Activated CD4-positive, alpha-beta T cell treated with anti-CD3 and anti-CD28 coated beads, Interleukin-2, amount 10 ng/mL, durations not matched to agents 7 days and 5 days (primary cell): ENCODE results near the gene AKAP12. TPM values are rescaled to one million over a fixed set of nuclear protein-coding genes. Genes with fewer than 3 reads are reported as not detected.
"Not testable (repeated sequence)": the region's sequence is repeated elsewhere in the genome, so short reads cannot be mapped to it uniquely, and the experiment has no call there.

Experiments
- CTCF ChIA-PET: fragments of 350-600 bp; sonication (Branson Sonifier 250); formaldehyde crosslinking; loops from one replicate; lab custom pipeline; 2021; ENCODE audit warnings: antibody characterized with exemption; lab: Charles Lee
- POLR2A ChIA-PET: fragments of 350-600 bp; sonication (Branson Sonifier 250); formaldehyde crosslinking; loops from one replicate; lab custom pipeline; 2021; ENCODE audit warnings: antibody characterized with exemption; lab: Charles Lee
- DNase-seq: peaks from one replicate; pipeline ENCODE4 v3.0.0-alpha.2; 2020
- H3K27ac Mint-ChIP-seq: one replicate; pipeline ENCODE4 v1.8.0; 2021; ENCODE audit warnings: mild to moderate bottlenecking, moderate library complexity, mixed read lengths
- H3K27me3 Mint-ChIP-seq: one replicate; pipeline ENCODE4 v1.8.0; 2021; ENCODE audit warnings: mixed read lengths
- H3K36me3 Mint-ChIP-seq: one replicate; pipeline ENCODE4 v1.8.0; 2021; ENCODE audit warnings: low read depth, mixed read lengths
- H3K4me1 Mint-ChIP-seq: one replicate; pipeline ENCODE4 v1.8.0; 2021; ENCODE audit warnings: mixed read lengths
- H3K4me3 Mint-ChIP-seq: one replicate; pipeline ENCODE4 v1.8.0; 2021; ENCODE audit warnings: mild to moderate bottlenecking, moderate library complexity, mixed read lengths
- H3K9me3 Mint-ChIP-seq: one replicate; pipeline ENCODE4 v1.8.0; 2021; ENCODE audit warnings: mixed read lengths
- total RNA-seq, 2 experiments: library from RNA; stranded (reverse); gene quantifications; one replicate each; pipeline ENCODE4 v1.2.3, GENCODE V29; 2021

AKAP12 gene
- total RNA-seq, 2 experiments from 2014 or later, result 0.52 to 0.60 TPM

- POLR2A ChIA-PET, result no interaction called here
- Mint-ChIP-seq H3K4me3 (no peak overlapping the region), H3K27me3 (no peaks in the 10 kb centered on the region), H3K4me1 (peaks cover 43% of the 10 kb centered on the region), H3K9me3 (no peaks in the 10 kb centered on the region), H3K27ac (peak overlapping the region; percentile 92), H3K36me3 (peaks cover 36% of the 10 kb centered on the region)
- CTCF ChIA-PET, result interaction anchor here (1.1 to 1.8 kb wide), 2 partner anchors 14 to 15 kb away, joined by 3 to 5 read pairs; no protein-coding TSS in a partner anchor
- no peak for DNase-seq
These were observed 130.8 kb downstream of the AKAP12 start for GRCh38 chr6:151370509-151371078.

GRCh38 chr6:151372164-151372563 lies 132.4 kb downstream of the AKAP12 start:
- ChIA-PET POLR2A (no interaction called here), CTCF (interaction anchor here (1.0 to 1.4 kb wide), 3 partner anchors 14 to 23 kb away, joined by 3 to 4 read pairs (median 3); no protein-coding TSS in a partner anchor)
- Mint-ChIP-seq H3K4me3 (peak overlapping the region; percentile 39), H3K27me3 (no peaks in the 10 kb centered on the region), H3K4me1 (peaks cover 58% of the 10 kb centered on the region), H3K36me3 (peaks cover 29% of the 10 kb centered on the region), H3K27ac (peak overlapping the region; percentile 92), H3K9me3 (no peaks in the 10 kb centered on the region)
- peak; percentile 24 for DNase-seq

DNA sequence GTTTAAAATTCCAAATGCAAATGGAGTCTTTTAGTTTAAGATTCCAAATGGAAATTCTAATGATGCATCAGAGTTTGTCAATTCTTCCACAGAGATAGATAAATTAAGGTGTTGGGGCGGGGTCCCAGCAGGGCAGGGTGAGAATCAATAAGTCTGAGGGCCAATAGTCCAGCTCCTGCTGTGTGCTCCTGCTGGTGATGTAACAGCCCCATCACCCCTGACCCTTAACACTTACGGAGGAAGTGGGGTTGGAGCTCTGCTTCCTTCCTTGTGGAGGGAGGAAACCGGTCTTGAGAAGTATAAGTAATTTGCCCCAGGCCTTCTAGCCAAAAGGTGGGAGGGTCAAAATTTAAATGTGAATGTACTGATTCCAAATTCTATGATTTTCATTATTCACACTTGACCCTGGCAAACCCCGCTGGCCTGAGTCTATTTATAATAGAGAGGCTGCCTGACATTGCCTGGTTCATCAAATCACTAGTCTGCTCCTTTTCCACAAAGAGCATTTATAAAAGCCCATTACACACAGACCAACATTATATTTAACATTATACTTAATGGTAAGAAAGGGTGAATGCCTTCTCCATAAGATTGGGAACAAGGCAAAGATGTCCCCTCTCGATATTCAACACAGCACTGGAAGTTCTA lies 134.4 kb downstream of the AKAP12 start:
- no peaks in the 10 kb centered on the region for H3K27me3 Mint-ChIP-seq
- H3K36me3 Mint-ChIP-seq, result peaks cover 38% of the 10 kb centered on the region
- peak overlapping the region; percentile 69 for H3K4me3 Mint-ChIP-seq
- ChIA-PET CTCF (interaction anchor here (0.6 to 2.7 kb wide), 4 partner anchors 9 to 34 kb away, joined by 3 to 8 read pairs (median 3); no protein-coding TSS in a partner anchor), POLR2A (interaction anchor here (1.0 kb wide), 1 partner anchor 16 kb away, joined by 4 read pairs; no protein-coding TSS in a partner anchor)
- H3K4me1 Mint-ChIP-seq, result peaks cover 72% of the 10 kb centered on the region
- H3K9me3 Mint-ChIP-seq, result no peaks in the 10 kb centered on the region
- no peak for DNase-seq
- H3K27ac Mint-ChIP-seq, result peak overlapping the region; percentile 92

GRCh38 chr6:151375833-151376232 lies 136.1 kb downstream of the AKAP12 start:
- peak overlapping the region; percentile 68 for H3K27ac Mint-ChIP-seq
- peaks cover 86% of the 10 kb centered on the region for H3K4me1 Mint-ChIP-seq
- peaks cover 40% of the 10 kb centered on the region for H3K36me3 Mint-ChIP-seq
- H3K4me3 Mint-ChIP-seq, result peak overlapping the region; percentile 2
- POLR2A ChIA-PET, result no interaction called here
- no peaks in the 10 kb centered on the region for H3K9me3 Mint-ChIP-seq
- DNase-seq, result no peak
- H3K27me3 Mint-ChIP-seq, result no peaks in the 10 kb centered on the region
- CTCF ChIA-PET, result interaction anchor here (2.7 kb wide), 1 partner anchor 14 kb away, joined by 8 read pairs; no protein-coding TSS in a partner anchor

DNA sequence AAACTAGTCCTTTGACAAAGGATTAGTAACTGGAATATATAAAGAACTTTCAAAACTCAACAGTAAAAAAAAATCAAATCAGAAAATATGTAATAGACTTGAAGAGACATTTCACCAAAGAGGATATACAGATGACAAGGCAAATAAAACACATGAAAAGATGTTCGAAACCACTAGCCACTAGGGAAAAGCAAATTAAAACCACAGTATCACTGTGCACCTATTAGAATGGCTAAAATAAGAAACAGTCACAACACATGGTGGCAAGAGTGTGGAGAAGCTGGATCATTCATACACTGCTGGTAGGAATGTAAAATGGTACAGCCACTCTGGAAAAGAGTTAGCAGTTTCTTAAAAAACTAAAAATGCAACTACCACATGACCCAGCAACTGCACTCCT lies 136.7 kb downstream of the AKAP12 start:
- Mint-ChIP-seq H3K4me3 (peak overlapping the region; percentile 2), H3K27ac (peak overlapping the region; percentile 68), H3K9me3 (no peaks in the 10 kb centered on the region), H3K27me3 (no peaks in the 10 kb centered on the region), H3K36me3 (peaks cover 36% of the 10 kb centered on the region), H3K4me1 (peaks cover 86% of the 10 kb centered on the region)
- ChIA-PET CTCF (interaction anchor here (0.7 to 2.7 kb wide), 2 partner anchors 12 to 13 kb away, joined by 3 to 8 read pairs; no protein-coding TSS in a partner anchor), POLR2A (no interaction called here)
- DNase-seq, result no peak

- CTCF ChIA-PET, result interaction anchor here (0.7 kb wide), 1 partner anchor 11 kb away, joined by 3 read pairs; no protein-coding TSS in a partner anchor
- Mint-ChIP-seq H3K9me3 (no peaks in the 10 kb centered on the region), H3K4me1 (peaks cover 86% of the 10 kb centered on the region), H3K36me3 (peaks cover 33% of the 10 kb centered on the region), H3K4me3 (no peak overlapping the region), H3K27me3 (no peaks in the 10 kb centered on the region), H3K27ac (no peak overlapping the region)
- POLR2A ChIA-PET, result no interaction called here
- no peak for DNase-seq
These were observed 137.3 kb downstream of the AKAP12 start for GRCh38 chr6:151377095-151377494.

DNA sequence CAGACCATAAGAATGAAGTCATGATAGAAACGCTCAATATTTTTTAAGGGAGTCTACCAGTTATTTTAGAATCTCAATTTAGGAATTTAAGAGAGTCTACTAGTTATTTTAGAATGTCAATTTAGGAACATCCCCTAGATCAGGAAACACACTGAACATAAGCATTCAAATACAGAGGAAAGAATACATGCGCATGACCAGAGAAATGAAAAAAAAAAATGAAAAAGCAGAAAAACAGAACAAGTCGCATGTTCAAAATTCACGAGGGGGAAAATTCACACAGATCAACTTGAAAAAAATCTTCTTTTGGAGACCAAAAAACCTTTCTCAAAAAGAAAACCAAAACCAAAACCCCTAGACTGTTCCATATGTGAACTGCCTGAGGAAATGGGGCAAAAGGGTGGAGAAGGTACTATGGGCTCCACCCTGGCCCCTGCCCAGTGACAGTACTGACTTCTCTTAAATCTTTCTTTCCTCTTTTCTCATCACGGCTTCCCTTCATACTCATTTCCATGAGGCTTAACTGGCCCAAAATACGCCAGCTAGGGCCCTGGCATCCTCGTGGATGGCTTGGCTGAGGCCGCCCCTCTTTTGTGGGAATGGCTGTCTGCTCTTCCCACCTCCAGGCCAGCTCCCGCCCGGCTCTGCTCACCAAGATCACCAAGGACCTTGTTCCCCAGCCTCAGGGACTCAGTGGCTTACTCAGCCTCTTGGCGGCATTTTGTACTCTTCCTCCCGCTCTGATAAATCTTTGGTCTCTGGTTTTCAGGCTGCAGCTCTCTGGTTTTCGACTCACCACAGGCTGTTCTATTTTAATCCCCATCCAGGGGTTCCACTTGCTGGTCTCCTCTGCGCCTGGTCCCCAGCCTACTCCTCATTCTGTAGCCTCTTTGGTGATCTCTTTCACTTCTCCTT lies 140.4 kb downstream of the AKAP12 start:
- Mint-ChIP-seq H3K36me3 (peaks cover 44% of the 10 kb centered on the region), H3K4me1 (peaks cover 76% of the 10 kb centered on the region), H3K27ac (peak overlapping the region; percentile 97), H3K9me3 (no peaks in the 10 kb centered on the region), H3K27me3 (no peaks in the 10 kb centered on the region), H3K4me3 (peak overlapping the region; percentile 75)
- ChIA-PET CTCF (interaction anchor here (1.6 kb wide), 1 partner anchor 10 kb away, joined by 3 read pairs; no protein-coding TSS in a partner anchor), POLR2A (no interaction called here)
- peak; percentile 55 for DNase-seq

DNA sequence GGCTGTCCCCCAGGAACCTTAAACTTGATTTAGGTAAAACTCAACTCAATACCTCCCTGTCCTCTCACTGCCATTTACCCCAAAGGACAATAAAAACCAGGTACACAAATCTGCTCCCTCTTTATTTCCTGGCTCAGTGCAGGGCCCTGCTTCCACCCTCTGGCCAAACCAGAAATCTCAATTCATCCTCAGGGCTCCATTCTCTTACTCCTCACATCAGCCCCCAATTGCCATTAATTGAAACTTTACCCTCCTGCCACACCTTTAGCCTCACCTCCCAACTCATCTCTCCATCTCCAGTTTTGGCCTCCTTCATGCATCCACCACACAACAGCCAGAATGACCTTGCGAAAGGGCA lies 141.1 kb downstream of the AKAP12 start:
- H3K9me3 Mint-ChIP-seq, result no peaks in the 10 kb centered on the region
- CTCF ChIA-PET, result no interaction called here
- POLR2A ChIA-PET, result no interaction called here

DNA sequence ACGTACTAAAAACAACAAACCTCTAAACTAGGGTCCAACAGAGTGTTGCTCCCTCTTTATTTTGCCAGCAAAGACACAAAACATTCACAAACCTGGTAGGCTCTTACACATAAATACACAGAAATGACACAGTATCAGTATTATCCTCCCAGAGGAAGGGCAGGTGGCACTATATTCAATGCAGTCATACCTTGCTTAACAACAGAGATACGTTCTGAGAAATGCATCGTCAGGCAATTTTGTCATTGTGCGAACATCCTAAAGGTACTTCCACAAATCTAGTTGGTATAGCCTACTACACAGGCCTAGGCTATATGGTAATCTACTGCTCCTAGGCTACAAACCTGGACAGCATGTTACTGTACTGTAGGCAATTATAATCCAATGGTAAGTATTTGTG lies 142.0 kb downstream of the AKAP12 start:
- no peak for DNase-seq
- peaks cover 51% of the 10 kb centered on the region for H3K36me3 Mint-ChIP-seq
- H3K9me3 Mint-ChIP-seq, result no peaks in the 10 kb centered on the region
- peak overlapping the region; percentile 97 for H3K27ac Mint-ChIP-seq
- no peaks in the 10 kb centered on the region for H3K27me3 Mint-ChIP-seq
- ChIA-PET POLR2A (no interaction called here), CTCF (no interaction called here)
- peak overlapping the region; percentile 33 for H3K4me3 Mint-ChIP-seq
- peaks cover 72% of the 10 kb centered on the region for H3K4me1 Mint-ChIP-seq

More for the DNA sequence above, 141.1 kb downstream of the AKAP12 start:
- DNase-seq, result no peak
- peak overlapping the region; percentile 75 for H3K4me3 Mint-ChIP-seq
- H3K4me1 Mint-ChIP-seq, result peaks cover 75% of the 10 kb centered on the region
- peaks cover 49% of the 10 kb centered on the region for H3K36me3 Mint-ChIP-seq
- H3K27me3 Mint-ChIP-seq, result no peaks in the 10 kb centered on the region
- peak overlapping the region; percentile 97 for H3K27ac Mint-ChIP-seq

- H3K27me3 Mint-ChIP-seq, POLR2A ChIA-PET, H3K27ac Mint-ChIP-seq, H3K4me3 Mint-ChIP-seq, DNase-seq, H3K9me3 Mint-ChIP-seq: not testable (repeated sequence)
- H3K36me3 Mint-ChIP-seq, result peaks cover 55% of the 10 kb centered on the region
- H3K4me1 Mint-ChIP-seq, result peaks cover 72% of the 10 kb centered on the region
- CTCF ChIA-PET, result interaction anchor here (0.7 to 0.9 kb wide), 3 partner anchors 9 to 76 kb away, joined by 3 read pairs; partner anchors contain the start of gene RMND1
These were observed 142.9 kb downstream of the AKAP12 start for GRCh38 chr6:151382631-151383030.

DNA sequence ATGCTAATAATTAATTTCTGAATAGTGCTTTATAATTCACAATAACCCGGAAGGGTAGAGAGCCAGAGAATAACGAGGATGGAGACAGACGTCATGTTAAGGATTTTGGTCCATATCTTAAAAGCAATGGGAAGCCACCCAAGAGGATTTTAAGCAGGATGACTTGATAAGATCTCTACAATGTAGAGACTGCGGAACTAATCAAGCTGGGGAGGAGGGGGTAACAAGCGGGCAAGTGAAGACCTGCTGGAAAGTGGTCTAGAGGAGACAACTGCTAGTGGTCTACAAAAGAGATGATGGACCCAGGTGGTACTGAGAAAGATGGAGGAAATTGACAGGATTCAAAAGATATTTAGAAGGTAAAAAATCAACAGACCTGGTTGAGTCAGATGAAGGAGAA lies 144.4 kb downstream of the AKAP12 start:
- H3K9me3 Mint-ChIP-seq, result no peaks in the 10 kb centered on the region
- DNase-seq, result no peak
- H3K27ac Mint-ChIP-seq, result peak overlapping the region; percentile 21
- ChIA-PET CTCF (no interaction called here), POLR2A (no interaction called here)
- no peak overlapping the region for H3K4me3 Mint-ChIP-seq
- peaks cover 66% of the 10 kb centered on the region for H3K4me1 Mint-ChIP-seq
- H3K36me3 Mint-ChIP-seq, result peaks cover 51% of the 10 kb centered on the region
- no peaks in the 10 kb centered on the region for H3K27me3 Mint-ChIP-seq

DNA sequence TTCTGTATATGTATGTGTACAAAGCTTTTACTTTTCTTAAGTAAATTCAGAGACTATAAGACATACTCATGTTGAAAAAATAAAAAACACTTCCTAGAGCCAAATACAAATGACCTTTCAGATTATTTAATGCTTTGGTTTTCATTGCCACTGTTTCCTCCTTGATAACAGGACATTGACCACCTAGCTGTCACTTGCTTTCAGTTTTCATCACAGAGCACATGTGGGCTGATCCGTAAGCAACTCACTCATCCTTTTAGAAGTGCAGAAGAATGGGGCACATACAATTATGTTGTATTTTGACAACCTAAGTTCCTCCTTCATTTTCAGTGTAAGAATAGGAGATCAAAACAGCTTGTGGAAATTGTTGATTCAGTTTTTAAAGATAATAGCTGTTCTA lies 145.4 kb downstream of the AKAP12 start:
- CTCF ChIA-PET, result no interaction called here
- no peak for DNase-seq
- Mint-ChIP-seq H3K36me3 (peaks cover 49% of the 10 kb centered on the region), H3K4me1 (peaks cover 59% of the 10 kb centered on the region), H3K27me3 (no peaks in the 10 kb centered on the region), H3K9me3 (no peaks in the 10 kb centered on the region), H3K4me3 (peak overlapping the region; percentile 29), H3K27ac (peak overlapping the region; percentile 34)
- POLR2A ChIA-PET, result no interaction called here
